Heart left ventricle (tissue), 13 donors: ENCODE measurements around the gene CHAT.

Experiments used
- CTCF ChIP-seq, 12 donors: fragments of 200-600 bp; sonication (generic) in 4 of 12; IDR thresholded peaks; one replicate each; pipeline versions ENCODE4 v1.5.0 to v1.8.0; 2018 to 2022; ENCODE audit warnings: antibody characterized with exemption in 12 of 12, mild to moderate bottlenecking in 5 of 12
- POLR2A ChIP-seq, 2 donors: fragments of 450-650 bp; IDR thresholded peaks; one replicate each; pipeline ENCODE4 v1.6.1; 2017; ENCODE audit warnings: antibody characterized with exemption in 2 of 2, mild to moderate bottlenecking in 2 of 2, moderate library complexity in 2 of 2
- donor health status: ischemic (EF 13 %, LVEDD 7.1; RV severe dilation, severe dysfunction).
- donor health status: DM: no; HTN: yes; CAD: no.
- donor health status: DM: no; HTN: no; CAD: no.
- donor health status: ischemic (EF 25% LVEDD 6.9; RV normal size, moderate dysfunction).
- donor health status: ischemic (EF 25% LVEDD 5.7; RV mildly dilated, moderate dysfunction).
- donor health status: ischemic (EF 35%, LVEDD 5.7; RV mildly dilated, moderate dysfunction).
- donor health status: nonischemic (EF 11% LVEDD 7.7; RV severe dilation, severe dysfunction).
- donor health status: DM: yes; HTN: yes; CAD: no.
- donor health status: PGD.
- donor health status: ischemic (EF 29% LVEDD 5.4; RV normal size, mild dysfunction).
- donor health status: nonischemic (EF 23%, LVEDD 6.1; RV moderate dilation, normal function).

DNA sequence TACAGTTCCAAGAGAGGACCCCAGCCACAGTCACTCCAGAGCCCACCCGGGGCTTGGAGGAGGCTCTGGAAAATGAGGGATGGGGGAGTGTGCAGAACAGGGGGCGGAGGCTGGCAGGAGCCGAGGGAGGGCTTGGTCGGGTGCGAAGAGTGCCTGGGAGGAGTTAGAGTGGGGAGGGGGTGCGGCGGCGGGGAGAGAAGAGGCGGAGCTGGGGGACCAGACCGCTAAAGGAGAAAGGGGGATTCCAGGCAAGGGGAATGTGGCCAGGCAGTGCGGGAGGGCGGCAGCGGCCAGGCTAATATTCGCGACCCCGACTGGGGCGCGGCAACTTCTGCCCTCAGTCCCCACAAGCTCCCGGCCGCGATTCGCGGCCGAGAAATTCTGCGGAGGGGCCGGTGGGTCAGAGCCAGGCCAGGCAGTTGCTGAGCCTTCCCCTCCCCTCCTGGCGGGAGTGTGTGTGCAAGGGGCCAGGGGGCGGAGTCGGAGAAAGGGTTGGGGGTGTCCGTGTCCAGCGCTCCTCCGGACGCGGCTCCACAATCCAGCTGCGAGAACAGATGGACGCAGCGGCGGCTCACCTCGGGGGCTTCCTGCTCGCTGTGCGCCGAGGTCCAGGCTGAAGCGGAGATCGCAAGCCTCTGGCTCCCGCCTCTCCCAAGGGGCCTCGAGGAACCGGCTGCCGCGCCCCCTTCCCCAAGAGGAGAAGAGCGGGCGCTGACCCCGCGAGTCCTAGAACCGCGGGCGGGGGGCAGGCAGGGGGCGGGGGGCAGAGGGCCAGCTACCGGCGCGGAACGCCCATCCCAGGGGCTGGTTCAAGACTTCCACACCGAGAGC, 4.3 kb upstream of the CHAT start:
- TF ChIP-seq CTCF (IDR thresholded peaks at IDR 0.05) (no peak), POLR2A (IDR thresholded peaks at IDR 0.05) (no peak)
